T-helper 2 cell treated with Interferon-gamma antibody and Interleukin-4, amounts not matched to agents 100 ng/mL and 5 ng/mL, for 36 hours (primary cell): ENCODE results near the gene KIF20B. TPM values are rescaled to one million over a fixed set of nuclear protein-coding genes. Genes with fewer than 3 reads are reported as not detected.
"Not testable (repeated sequence)": the region's sequence is repeated elsewhere in the genome, so short reads cannot be mapped to it uniquely, and the experiment has no call there.

Experiments used
- intact Hi-C: fragments of 100-400 bp; cut with micrococcal nuclease; formaldehyde crosslinking; loops from one replicate; pipeline ENCODE4 v1.15.1; 2023
- total RNA-seq: library from RNA; stranded (reverse); gene quantifications from 2 replicates; pipeline ENCODE4 v1.2.3, GENCODE V29; 2022

The KIF20B gene
- total RNA-seq, 1 donor from 2014 or later: 64.4 TPM

GRCh38 chr10:89684604-89685003 lies 16.8 kb upstream of the KIF20B start:
- intact Hi-C loops: no loop called here

- intact Hi-C loops: no loop called here
Observed at GRCh38 chr10:89685936-89686335, 15.5 kb upstream of the KIF20B start.

GRCh38 chr10:89690027-89690426 lies 11.4 kb upstream of the KIF20B start:
- intact Hi-C loops: no loop called here

GRCh38 chr10:89692416-89692815 lies 9.0 kb upstream of the KIF20B start:
- intact Hi-C loops: no loop called here

- intact Hi-C loops: no loop called here
Observed at GRCh38 chr10:89693176-89693575, 8.2 kb upstream of the KIF20B start.

- intact Hi-C loops: no loop called here
Observed at GRCh38 chr10:89695307-89695706, 6.1 kb upstream of the KIF20B start.

- intact Hi-C loops: no loop called here
Observed at GRCh38 chr10:89697946-89698345, 3.4 kb upstream of the KIF20B start.

GRCh38 chr10:89699581-89700064 lies 1.8 kb upstream of the KIF20B start:
- intact Hi-C loops: loop anchor here (2.0 to 5.0 kb wide), 4 partner anchors 39 to 817 kb away; partner anchors contain the start of genes LIPA and STAMBPL1

- intact Hi-C loops: loop anchor here (1.0 to 5.0 kb wide), 8 partner anchors 38 to 819 kb away; partner anchors contain the start of genes IFIT1, IFIT5, LIPA and STAMBPL1
Observed at GRCh38 chr10:89700923-89701241, 508 bp upstream of the KIF20B start.

- intact Hi-C loops: loop anchor here (2.0 to 5.0 kb wide), 3 partner anchors 15 to 820 kb away; partner anchors contain the start of gene STAMBPL1
Observed at GRCh38 chr10:89702121-89702480, 711 bp downstream of the KIF20B start.

- intact Hi-C loops: no loop called here
Observed at GRCh38 chr10:89705466-89705865, 4.1 kb downstream of the KIF20B start.

GRCh38 chr10:89706011-89706410 lies 4.6 kb downstream of the KIF20B start:
- intact Hi-C loops: no loop called here

GRCh38 chr10:89707372-89707771 lies 6.0 kb downstream of the KIF20B start:
- intact Hi-C loops: no loop called here

GRCh38 chr10:89710753-89711152 lies 9.4 kb downstream of the KIF20B start:
- intact Hi-C loops: no loop called here

GRCh38 chr10:89734616-89735015 lies 33.2 kb downstream of the KIF20B start:
- intact Hi-C loops: no loop called here

GRCh38 chr10:89738551-89739209 lies 37.3 kb downstream of the KIF20B start:
- intact Hi-C loops: loop anchor here (2.0 kb wide), 2 partner anchors 30 to 38 kb away; partner anchors contain the start of gene KIF20B

- intact Hi-C loops: no loop called here
Observed at GRCh38 chr10:89741126-89741762, 39.9 kb downstream of the KIF20B start.

GRCh38 chr10:89744026-89744425 lies 42.6 kb downstream of the KIF20B start:
- intact Hi-C loops: no loop called here

- intact Hi-C loops: no loop called here
Observed at GRCh38 chr10:89745903-89746302, 44.5 kb downstream of the KIF20B start.

- intact Hi-C loops: no loop called here
Observed at GRCh38 chr10:89750441-89750840, 49.1 kb downstream of the KIF20B start.

GRCh38 chr10:89755374-89755773 lies 54.0 kb downstream of the KIF20B start:
- intact Hi-C loops: no loop called here

GRCh38 chr10:89759531-89759930 lies 58.1 kb downstream of the KIF20B start:
- intact Hi-C loops: no loop called here

- intact Hi-C loops: not testable (repeated sequence)
Observed at GRCh38 chr10:89763671-89764070, 62.3 kb downstream of the KIF20B start.
